HG03045 (cell line): ENCODE measurements around the gene GYS1.
A peak's percentile ranks its signal among the peaks of the same experiment; 100 is the strongest.
"Not testable (repeated sequence)": the region's sequence is repeated elsewhere in the genome, so short reads cannot be mapped to it uniquely, and the experiment has no call there.

Source experiments
- ATAC-seq: cut with Tn5 transposase; IDR thresholded peaks from one replicate; pipeline ENCODE4 v1.9.1; 2021; ENCODE audit warnings: mild to moderate bottlenecking, moderate library complexity; ENCODE audit not compliant: unreplicated experiment

Gene GYS1

DNA sequence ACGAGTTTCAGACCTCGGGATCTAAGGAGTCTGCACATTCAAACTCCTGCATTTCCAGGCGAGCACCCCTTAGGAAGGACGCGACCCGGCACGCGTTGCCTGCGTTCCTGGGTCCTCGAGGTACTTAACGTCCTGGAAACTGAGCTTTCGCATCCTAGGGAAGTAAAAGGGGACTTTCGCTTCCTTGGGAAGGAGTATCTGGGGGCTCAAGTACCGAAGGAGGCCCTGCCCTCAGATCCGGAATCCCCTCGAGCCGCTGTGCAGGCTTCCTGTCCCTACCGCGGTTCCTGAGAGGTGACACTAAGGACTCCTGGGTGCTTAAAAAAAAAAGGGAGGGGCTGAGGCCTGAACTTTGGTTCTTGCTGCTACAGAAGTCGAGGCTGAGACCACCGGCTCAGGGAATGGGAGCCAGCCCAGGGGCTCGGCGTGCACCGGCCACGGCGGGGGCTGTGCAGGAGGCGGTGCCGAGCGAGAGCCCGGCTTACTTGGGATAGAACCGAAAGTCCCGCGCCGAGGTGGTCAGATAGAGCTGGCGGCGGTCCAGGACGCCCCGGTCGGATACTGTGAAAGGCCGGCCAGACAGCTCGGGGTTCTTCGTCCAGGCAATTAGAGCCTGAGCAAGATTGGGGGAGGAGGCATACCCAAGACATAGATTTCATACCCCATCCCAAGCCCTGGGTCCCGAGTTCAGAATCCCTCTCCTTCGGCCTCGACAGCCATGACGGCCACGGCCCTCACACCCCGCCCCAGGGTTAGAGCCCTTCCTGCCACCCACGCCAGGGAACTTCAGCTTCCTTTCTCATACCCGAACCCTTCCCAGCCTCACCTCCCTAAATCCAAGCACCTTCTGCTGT is 25.5 kb upstream of the GYS1 start:
- not testable (repeated sequence) for ATAC-seq

DNA sequence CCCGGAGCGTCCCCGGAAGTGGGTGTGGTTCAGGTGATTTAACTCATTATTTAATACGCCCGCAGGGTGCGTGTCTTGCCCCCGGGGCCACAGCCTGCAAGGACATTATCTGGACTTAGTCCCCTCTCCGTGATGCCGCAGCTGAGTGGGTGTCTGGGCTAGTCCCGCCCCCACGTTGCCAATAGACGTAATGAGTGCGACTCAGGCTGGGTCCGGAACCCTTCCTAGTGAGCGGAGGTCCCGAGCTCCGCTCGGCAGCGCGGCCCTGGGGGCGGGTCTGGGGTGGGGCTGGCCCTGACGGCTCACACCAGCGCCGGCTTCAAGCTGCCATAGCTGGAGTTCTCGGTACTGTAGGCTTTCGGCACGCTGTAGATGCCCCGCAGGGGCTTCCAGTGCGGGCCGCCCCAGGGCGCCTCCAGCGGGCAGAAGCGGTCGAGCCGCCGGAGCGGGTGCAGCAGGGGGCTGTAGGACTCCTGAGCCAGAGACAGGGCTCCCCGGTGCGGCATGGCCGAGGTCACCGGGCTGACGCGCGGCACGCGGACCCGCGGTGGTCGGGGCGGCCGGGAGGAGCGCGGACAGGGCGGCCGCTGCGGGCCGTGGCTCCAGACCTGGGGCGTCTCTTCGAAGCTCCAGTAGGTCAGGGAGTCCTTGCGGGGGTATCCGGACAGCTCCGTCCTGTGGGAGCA is 24.7 kb upstream of the GYS1 start:
- ATAC-seq, result peak; percentile 61

DNA sequence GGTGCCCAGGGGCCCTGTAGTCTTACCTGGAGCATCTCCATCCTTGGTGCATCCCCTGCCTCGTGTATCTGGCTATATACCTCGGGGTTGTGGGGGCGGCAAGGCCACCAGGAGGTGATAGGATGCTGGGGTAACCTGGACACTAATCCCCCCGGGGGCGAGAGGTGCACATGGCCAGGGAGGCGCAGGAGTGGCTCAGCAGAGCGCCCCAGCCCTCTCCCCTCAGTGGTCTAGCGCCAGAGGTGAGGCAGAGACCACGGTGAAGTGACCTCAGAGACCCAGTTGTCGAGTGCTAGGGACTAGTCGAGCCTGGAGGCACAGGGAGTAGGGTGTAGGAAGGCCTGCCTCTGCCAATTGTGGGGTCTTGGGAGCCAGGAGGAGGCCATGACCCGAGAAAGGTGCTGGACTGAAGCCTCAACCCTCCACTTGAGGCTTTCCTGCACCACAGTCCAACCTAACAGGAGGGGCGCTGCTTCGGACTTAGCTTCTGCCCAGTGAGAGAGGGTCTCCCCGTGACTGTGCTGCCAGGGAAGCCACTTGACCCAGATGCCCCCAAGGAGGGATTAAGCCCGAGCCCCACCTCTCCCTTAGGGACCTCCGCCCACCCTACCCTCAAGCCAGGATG is 24.0 kb upstream of the GYS1 start, which contains the start of gene LHB:
TSS of gene LHB (minus strand) at position 51 of the 625 bp plus-strand sequence. CDS start at position 41, 10 bp downstream.
- no peak for ATAC-seq

DNA sequence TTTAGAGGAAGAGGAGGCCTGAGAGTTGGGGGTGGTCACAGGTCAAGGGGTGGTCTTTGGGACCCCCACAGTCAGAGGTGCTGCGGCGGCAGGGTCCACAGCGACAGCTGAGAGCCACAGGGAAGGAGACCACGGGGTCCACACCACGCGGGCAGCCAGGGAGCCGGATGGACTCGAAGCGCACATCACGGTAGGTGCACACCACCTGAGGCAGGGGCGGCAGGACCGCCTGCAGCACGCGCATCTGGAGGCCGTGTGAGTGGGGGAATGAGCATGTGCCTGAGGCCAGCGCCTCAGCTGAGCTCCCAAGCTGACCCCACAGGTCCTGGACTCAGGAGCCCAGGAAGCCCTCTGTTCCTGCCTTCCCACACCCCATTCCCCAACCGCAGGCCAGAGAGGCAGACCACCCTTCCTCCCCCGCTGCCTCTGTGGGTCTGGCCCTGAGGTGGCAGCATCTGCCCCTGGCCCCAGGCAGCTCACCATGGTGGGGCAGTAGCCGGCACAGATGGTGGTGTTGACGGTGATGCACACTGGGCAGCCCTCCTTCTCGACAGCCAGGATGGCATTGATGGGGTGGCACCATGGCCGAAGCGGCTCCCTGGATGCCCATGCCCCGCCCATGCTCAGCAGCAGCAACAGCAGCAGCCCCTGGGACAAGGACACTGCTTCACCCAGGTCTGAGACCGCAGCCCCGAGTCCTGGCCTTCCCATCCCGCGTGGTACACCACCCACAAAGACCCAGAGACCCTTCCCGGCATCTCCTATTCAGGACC is 23.1 kb upstream of the GYS1 start:
- no peak for ATAC-seq

DNA sequence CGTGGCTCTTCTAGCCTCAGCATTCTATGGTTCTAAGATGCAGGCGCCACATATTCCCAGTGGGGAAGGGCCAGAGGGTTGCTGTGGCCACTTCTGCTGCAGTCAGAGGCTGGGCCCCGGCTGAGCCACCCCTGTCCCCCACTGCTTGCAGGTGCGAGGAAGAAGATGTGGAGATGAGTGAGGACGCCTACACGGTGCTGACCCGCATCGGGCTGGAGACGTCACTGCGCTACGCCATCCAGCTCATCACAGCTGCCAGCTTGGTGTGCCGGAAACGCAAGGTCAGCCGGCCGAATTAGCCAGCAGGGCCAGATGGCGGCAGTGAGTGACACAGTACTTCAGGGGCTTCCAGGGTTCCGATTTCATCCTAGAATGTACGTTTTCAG is 21.8 kb upstream of the GYS1 start:
- no peak for ATAC-seq

DNA sequence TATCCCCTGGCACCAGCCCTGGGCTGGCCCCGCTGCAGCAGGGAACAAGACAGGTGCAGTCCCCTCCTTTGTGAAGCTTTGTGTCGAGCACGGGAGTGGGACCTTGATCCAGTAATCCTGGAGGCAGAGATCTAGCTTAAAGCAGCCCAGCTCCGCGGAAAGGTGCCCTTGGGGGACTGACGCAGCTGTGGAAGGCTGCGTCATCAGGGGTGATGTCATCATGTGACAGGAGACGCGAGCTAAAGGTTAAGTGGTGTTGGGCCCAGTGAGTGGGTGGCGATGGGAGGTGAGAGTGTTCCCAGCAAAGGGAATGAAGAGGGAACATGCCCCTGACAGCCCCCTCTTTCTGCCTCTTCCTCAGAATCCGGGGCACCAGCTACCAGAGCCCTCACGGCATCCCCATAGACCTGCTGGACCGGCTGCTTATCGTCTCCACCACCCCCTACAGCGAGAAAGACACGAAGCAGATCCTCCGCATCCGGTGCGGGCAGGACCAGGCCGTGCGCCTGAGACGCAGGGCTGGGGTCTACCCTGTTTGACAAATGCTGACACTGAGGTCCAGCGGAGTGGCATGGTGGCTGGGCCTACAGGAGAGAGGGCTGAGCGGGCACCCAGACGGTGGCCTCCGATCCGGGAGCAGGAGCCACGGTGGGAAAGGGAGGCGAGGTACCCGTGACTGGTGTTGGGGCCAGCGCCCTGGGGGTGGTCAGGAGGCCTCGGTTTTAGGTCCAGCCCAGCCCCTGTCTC is 21.2 kb upstream of the GYS1 start:
- ATAC-seq, result no peak

DNA sequence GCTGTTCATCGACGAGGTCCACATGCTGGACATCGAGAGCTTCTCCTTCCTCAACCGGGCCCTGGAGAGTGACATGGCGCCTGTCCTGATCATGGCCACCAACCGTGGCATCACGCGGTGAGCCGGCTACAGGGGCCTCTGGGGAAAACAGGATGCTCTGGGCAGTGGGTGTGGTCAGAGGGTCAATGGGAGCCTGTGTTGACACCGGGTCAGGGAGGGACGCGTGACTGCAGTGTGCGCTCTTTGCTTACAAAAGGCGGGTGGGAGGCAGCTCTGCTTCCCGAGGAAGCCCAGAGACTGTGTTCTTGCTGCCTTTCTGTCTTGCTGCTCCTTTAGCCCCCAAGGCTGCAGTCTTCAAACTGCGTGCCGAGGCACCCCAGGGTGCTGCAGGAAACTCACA is 18.1 kb upstream of the GYS1 start:
- ATAC-seq, result no peak

DNA sequence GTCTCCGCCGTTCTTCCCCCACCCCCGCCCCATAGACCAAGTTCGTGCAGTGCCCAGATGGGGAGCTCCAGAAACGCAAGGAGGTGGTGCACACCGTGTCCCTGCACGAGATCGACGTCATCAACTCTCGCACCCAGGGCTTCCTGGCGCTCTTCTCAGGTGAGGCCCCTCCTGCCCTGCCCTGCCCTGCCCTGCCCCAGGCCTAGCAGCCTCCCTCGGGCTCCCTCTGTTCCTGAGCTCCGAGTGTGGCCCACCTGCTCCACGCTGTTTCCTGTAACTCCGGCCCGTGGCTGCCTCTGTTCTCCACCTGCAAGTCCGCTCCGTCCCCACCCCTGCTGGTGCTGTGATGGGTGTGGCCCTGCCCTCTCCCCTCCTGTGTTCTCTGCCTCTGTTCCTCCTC is 17.3 kb upstream of the GYS1 start:
- ATAC-seq, result no peak

DNA sequence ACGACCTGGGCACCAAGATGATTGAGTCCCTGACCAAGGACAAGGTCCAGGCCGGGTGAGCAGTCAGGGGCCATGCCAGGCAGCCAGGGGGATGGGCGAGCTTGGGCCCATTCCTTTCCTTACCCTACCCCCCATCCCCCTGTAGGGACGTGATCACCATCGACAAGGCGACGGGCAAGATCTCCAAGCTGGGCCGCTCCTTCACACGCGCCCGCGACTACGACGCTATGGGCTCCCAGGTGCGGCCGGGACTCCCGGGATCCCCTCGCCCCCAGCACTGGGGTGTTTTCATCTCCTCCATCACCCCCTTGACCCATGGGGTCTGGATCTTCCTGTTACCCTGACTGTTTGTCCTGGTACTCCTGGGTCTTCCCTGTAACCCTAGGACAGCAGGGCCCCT is 16.7 kb upstream of the GYS1 start:
- no peak for ATAC-seq

DNA sequence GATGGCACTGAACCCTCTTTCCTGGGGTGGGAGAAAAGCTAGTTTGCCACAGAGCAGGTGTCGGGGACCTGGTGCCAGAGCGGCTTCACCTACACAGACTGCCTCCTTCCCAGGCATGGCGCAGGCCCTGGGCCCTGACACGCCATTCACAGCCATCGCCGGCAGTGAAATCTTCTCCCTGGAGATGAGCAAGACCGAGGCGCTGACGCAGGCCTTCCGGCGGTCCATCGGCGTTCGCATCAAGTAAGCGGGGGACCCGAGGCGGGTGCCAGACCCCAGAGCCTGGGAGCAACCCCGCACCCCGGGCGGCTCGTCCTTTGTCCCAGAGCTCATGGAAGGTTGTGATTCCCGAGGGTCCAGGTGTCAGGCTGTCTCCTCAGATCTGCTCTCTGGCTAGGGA is 13.8 kb upstream of the GYS1 start:
- ATAC-seq, result no peak

DNA sequence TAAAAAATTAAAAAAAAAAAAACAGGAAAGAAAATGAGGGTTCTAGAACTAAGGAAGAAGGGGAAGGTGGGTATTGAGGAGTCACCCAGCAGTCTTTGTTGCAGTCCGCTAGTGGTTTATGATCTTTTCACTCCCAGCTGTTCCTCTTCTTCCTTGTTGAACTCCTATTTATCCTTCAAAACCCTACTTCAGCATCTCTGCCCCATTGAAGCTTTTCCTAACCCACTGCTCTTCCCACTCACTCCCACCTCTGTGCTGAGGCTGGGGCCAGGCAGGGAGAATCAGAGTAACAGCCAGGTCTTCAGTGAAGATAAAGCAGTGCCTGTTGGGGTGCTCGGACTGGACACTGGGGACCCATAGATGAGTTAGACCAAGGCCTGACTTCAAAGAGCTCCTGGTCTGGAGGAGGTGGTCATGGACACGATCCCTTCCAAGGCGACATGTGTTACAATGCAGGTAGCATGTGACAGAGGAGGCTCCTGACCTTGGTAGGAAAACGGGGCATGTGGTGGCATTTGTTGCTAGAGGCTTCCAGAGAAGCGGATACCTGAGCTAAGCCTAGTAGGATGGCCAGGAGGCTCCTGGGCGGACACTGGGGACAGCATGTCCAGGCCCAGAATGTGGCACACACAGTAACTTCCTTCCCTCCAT is 12.0 kb upstream of the GYS1 start:
- ATAC-seq, result no peak

DNA sequence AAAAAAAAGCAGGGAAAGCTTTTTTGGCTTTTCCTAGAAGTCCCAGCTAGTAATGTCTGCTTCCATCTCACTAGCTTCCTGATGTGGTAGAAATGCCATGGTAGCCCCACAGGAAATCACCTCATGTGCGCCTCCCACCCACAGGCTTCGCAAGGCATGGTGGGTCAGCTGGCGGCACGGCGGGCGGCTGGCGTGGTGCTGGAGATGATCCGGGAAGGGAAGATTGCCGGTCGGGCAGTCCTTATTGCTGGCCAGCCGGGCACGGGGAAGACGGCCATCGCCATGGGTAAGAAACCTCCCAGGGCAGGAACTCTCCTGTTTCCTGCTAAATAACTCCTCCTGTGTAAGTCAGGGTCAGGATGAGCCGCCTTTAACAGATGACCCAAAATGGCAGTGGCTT is 11.0 kb upstream of the GYS1 start:
- no peak for ATAC-seq

DNA sequence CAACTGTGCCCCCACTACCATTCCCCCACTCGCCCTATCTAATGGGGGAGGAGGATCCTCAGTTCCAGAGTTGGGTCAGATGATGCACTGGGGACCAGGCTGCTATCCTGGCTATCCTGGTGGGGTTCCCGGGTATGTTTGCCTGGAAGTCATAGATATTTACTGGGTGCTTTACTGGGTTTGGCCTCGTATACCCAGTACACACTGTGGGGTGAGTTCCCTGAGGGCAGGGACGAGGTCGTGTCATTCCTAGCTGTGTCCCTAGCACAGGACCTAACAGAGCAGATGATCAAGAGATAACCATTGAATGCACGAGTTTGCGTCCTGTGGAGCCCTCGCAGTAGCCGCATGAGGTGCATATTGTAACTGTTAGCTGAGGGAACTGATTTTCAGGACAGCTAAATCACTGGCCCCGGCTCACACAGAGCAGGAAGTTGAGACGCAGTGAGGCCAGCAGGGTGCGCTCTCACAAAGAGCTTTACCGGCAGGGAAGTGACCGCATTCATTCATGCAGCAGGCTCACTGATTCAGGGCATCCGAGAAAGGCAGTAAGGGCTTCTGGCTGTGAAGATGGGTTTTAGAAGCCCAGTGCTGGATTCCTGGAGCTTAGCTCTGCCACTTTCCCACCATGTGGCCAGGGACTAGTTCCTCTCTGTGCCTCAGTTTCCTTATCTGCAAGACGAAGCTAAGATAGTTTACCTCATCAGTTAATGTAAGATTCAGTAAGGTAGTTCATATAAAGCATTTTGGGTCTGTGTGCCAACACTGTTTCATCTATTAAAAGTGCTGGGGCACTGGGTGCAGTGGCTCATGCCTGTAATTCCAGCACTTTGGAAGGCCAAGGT is 6.6 kb upstream of the GYS1 start:
- ATAC-seq, result no peak

DNA sequence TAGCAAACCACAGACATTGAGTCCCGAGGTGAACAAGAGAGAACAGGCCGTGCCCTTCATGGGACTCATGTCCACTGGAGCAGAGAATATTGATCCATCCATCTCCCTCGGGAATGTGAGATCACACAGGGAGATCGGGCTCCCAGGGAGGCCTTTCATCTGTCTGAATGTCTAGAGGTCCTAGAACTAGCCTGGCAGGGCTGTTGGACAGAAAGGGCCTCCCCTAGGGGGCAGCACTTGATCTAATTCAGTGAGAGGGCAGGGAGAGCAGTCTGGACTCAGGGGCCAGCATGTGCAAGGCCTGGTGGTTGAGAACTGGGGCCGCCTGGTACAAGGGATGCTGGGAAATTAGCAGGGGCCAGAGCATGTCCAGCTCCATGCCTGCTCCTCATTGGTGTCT is 4.9 kb upstream of the GYS1 start:
- no peak for ATAC-seq

DNA sequence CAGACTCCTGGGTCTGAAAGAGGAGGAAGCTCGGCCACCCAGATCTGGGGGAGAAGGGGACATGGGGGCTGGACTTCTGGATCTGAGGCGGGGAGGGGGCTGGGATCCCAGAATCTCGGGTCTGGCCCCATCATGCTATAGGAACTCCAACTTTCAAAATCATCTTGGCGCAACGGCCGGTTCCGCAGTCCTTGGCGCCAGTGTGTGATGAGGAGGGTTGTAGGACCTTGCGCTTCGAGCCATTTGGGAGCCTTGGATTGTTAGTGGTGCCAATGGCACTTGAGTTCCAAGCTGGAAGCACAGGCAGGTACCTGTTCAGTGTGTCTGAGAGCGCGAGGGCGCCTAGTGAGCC is 902 bp upstream of the GYS1 start:
- ATAC-seq, result no peak

DNA sequence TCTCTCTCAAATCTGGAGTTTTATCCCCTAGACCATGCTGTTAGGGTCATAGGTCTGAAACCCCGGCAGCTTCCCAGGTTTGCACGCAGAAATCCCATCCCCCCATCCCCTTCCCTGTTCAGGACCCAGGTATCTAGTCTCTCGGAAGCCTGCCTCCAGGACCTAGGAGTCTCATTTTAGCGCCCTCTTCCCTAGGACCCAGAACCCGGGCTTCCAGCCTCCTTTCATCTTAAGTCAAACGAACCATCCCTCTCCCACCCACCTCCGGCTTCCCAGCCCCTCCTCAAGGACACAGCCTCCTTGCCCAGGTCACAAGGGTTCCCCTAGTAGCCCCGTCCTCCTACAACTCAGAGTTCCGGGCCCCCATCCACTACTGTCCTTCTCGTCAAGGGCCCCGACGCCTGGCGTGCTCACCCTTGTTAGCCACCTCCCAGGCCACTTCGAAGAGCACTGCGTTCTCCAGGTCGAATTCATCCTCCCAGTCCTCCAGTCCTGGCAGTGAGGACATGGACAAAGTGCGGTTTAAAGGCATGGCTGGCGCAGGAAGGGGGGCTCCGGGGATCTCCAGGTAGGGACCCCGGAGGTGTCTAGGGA is 431 bp downstream of the GYS1 start:
- ATAC-seq, result no peak

DNA sequence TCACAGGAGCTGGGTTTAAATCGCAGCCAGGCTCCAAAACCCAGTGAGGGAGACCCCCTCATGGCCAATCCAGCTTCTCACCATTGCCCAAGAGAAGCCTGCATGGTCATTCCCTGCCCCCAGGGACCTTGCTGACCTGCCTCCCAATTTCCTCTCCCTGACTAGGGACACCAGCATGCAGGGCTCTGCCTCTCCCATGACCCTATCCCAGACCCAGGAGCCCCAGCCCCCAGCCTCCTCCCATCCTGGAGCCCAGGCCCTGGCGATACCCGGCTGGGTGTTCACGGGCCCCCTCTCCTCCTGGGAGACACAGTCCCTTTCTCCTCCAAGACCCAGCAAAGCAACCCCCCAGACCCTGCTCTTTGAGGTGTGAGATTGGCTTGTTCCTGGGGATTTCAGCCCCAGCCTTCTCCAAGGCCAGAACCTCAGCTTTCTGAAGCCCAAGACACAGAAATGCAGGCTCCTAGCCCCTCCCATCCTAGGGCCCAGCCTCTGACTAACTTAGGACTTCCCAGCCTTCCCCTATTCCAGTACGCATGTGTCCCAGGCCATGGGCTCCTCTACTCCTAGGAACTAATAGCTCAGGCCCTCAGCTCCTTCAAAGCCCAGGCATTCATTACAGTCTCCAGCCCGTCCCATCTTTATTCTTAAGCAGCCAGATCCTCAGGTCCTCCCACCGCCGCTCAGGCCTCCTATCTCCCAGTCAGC is 1.1 kb downstream of the GYS1 start:
- ATAC-seq, result no peak

DNA sequence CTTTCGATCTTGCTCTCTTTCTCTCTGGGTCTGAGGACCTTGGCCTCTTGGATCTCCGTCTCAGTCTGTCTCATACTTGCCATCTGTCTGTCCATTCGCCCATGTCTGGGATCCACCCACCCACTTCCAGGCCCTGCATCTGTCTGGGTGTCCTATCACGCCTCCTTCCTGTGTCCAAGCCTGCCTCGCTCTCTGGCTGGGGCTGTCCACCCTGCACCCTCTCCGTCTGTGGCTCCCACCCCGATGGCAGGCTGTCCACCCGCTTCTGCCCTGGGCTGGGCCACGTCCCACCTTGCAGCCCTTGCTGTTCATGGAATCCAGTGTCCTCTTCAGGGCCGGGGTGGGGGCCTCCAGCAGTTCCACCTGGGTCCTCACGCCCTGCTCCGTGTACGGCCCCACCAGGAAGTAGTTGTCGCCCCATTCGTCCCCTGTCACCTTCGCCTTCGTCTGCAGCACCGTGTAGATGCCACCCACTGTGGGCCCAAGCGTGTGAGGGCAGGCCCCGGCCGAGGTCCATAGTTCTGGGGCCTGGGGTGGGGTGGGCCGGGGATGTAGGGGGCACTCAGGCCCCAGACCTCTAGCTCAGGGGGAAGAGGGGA is 2.0 kb downstream of the GYS1 start:
- no peak for ATAC-seq
